Neural crest cell (in vitro differentiated cells): Measurements from ENCODE around the gene ZKSCAN8. TPM values are rescaled to one million over a fixed set of nuclear protein-coding genes. Genes with fewer than 3 reads are reported as not detected.

ENCODE experiments used
- DNase-seq: peaks from one replicate; pipeline ENCODE4 v3.0.0; 2021; ENCODE audit warnings: low read depth, mixed read lengths, low spot score
- H3K27ac Mint-ChIP-seq: one replicate; pipeline ENCODE4 v1.8.0; 2021; ENCODE audit warnings: mild to moderate bottlenecking, mixed read lengths; ENCODE audit not compliant: unreplicated experiment
- H3K27me3 Mint-ChIP-seq: 2 replicates; pipeline ENCODE4 v1.8.0; 2021; ENCODE audit warnings: low read depth, mild to moderate bottlenecking, mixed read lengths
- H3K36me3 Mint-ChIP-seq: 2 replicates; pipeline ENCODE4 v1.8.0; 2021; ENCODE audit warnings: low read depth, mild to moderate bottlenecking, mixed read lengths
- H3K4me1 Mint-ChIP-seq: 2 replicates; pipeline ENCODE4 v1.8.0; 2021; ENCODE audit warnings: mixed read lengths
- H3K4me3 Mint-ChIP-seq: one replicate; pipeline ENCODE4 v1.8.0; 2021; ENCODE audit warnings: mild to moderate bottlenecking, mixed read lengths
- H3K9me3 Mint-ChIP-seq: 2 replicates; pipeline ENCODE4 v1.8.0; 2021; ENCODE audit warnings: mixed read lengths
- CTCF ChIP-seq: fragments of 200-600 bp; sonication (generic); conservative IDR thresholded peaks from 2 replicates; pipeline ENCODE4 v1.5.0; 2021; ENCODE audit warnings: antibody characterized with exemption, mild to moderate bottlenecking
- total RNA-seq: library from RNA; stranded (reverse); gene quantifications from 2 replicates; pipeline ENCODE4 v1.2.1, GENCODE V29; 2021

Gene ZKSCAN8
- total RNA-seq, 1 donor from 2014 or later = 37.9 TPM

GRCh38 chr6:28167926-28168325 lies 26.2 kb downstream of the ZKSCAN8 start:
- no peak for TF ChIP-seq CTCF
- no peak for DNase-seq
- Mint-ChIP-seq H3K4me3 (no peak overlapping the region), H3K9me3 (no peaks in the 10 kb centered on the region), H3K36me3 (peaks cover 7% of the 10 kb centered on the region), H3K27me3 (no peaks in the 10 kb centered on the region), H3K4me1 (peaks cover 7% of the 10 kb centered on the region), H3K27ac (no peak overlapping the region)

GRCh38 chr6:28171271-28171670 lies 29.6 kb downstream of the ZKSCAN8 start:
- TF ChIP-seq CTCF = no peak
- Mint-ChIP-seq H3K4me3 (no peak overlapping the region), H3K27ac (no peak overlapping the region), H3K9me3 (peaks cover 7% of the 10 kb centered on the region), H3K36me3 (peaks cover 9% of the 10 kb centered on the region), H3K27me3 (no peaks in the 10 kb centered on the region), H3K4me1 (no peaks in the 10 kb centered on the region)
- no peak for DNase-seq

GRCh38 chr6:28172006-28172405 lies 30.3 kb downstream of the ZKSCAN8 start:
- TF ChIP-seq CTCF = no peak
- Mint-ChIP-seq H3K9me3 (peaks cover 7% of the 10 kb centered on the region), H3K27ac (no peak overlapping the region), H3K36me3 (peaks cover 9% of the 10 kb centered on the region), H3K4me1 (no peaks in the 10 kb centered on the region), H3K4me3 (no peak overlapping the region), H3K27me3 (no peaks in the 10 kb centered on the region)
- no peak for DNase-seq

GRCh38 chr6:28176373-28176772 lies 34.7 kb downstream of the ZKSCAN8 start:
- no peak for DNase-seq
- H3K36me3 Mint-ChIP-seq = peaks cover 3% of the 10 kb centered on the region
- peaks cover 10% of the 10 kb centered on the region for H3K9me3 Mint-ChIP-seq
- TF ChIP-seq CTCF = no peak
- H3K27me3 Mint-ChIP-seq = peaks cover 13% of the 10 kb centered on the region
- no peak overlapping the region for H3K4me3 Mint-ChIP-seq
- H3K4me1 Mint-ChIP-seq = no peaks in the 10 kb centered on the region
- H3K27ac Mint-ChIP-seq = no peak overlapping the region

GRCh38 chr6:28182255-28182654 lies 40.6 kb downstream of the ZKSCAN8 start:
- peaks cover 15% of the 10 kb centered on the region for H3K9me3 Mint-ChIP-seq
- H3K27me3 Mint-ChIP-seq = peaks cover 27% of the 10 kb centered on the region
- H3K4me1 Mint-ChIP-seq = no peaks in the 10 kb centered on the region
- H3K27ac Mint-ChIP-seq = no peak overlapping the region
- H3K4me3 Mint-ChIP-seq = no peak overlapping the region
- H3K36me3 Mint-ChIP-seq = peaks cover 5% of the 10 kb centered on the region
- no peak for TF ChIP-seq CTCF
- no peak for DNase-seq
